ENCODE data around the gene SLC35F3.

- TF ChIP-seq REST (IDR thresholded peaks at IDR 0.05; ENCODE audit: insufficient read depth in 1 of 2, low read depth in 2 of 2, low read length in 2 of 2) (no peak), SIN3A (IDR thresholded peaks at IDR 0.05; ENCODE audit: borderline replicate concordance, insufficient read depth, low read length) (no peak)
Observed at GRCh38 chr1:233959102-233959501, 54.6 kb downstream of the SLC35F3 start.

All from PFSK-1 (cell line).